PC-9 (cell line): ENCODE results near the gene SUPV3L1.

Experiments used
- CTCF ChIP-seq: fragments of 200-600 bp; sonication (generic); conservative IDR thresholded peaks from 2 replicates; pipeline ENCODE4 v1.6.1; 2017; ENCODE audit warnings: mixed run types, antibody characterized with exemption, mild to moderate bottlenecking, moderate library complexity
- EZH2 ChIP-seq: fragments of 200-600 bp; sonication (generic); IDR thresholded peaks from 2 replicates; pipeline ENCODE4 v1.8.0; 2017; ENCODE audit warnings: antibody characterized with exemption, low read depth

DNA sequence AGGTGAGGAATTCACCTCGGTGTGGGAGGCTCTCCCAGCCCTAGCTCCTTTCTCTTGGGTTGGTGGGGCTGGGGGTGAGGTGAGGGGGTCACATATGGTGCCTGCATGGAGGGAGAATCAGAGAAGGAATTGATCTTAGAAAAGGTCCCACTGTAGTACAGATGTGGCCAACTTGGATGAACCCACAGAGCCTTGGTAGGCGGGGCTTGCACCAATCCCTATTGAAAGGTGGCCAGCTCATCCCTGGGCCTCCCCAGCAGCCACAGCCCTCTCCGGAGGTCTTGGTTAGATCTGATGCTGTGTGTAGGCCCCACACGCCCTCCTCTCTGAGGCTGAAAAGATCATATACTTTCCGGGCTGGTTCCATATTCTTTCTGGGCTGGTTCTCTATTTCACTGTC lies 59.1 kb downstream of the SUPV3L1 start:
- TF ChIP-seq CTCF = no peak
- TF ChIP-seq EZH2 = no peak
